Fibroblast of skin of scalp (primary cell): ENCODE data around the gene MB21D2.
A peak's percentile ranks its signal among the peaks of the same experiment; 100 is the strongest.
"Not testable (repeated sequence)": the region's sequence is repeated elsewhere in the genome, so short reads cannot be mapped to it uniquely, and the experiment has no call there.

Source experiments
- DNase-seq: peaks from one replicate; pipeline ENCODE4 v3.0.0-alpha.2; 2013

Gene MB21D2

DNA sequence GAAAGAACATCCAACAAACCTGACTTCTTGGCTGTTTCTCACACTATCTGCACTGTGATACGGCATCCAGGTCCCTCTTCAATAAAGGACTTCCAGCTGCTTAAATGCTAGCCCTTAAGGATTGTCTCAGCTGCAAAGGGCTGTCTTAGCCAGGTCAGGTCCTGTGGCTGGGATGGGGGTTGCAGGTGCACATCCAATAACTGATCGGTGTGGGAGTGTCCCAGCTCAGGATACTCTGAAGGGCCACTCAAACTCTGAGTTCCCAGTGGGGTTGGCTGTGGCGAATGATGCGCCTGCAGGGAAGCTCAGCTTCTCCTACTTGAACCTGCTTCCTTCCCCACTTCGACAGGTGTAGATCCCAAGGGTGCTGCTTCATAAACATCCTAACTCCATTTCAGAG lies 115.7 kb downstream of the MB21D2 start:
- no peak for DNase-seq

- no peak for DNase-seq
Measured at GRCh38 chr3:192799721-192800120, 117.9 kb downstream of the MB21D2 start.

- peak; percentile 15 for DNase-seq
Measured at GRCh38 chr3:192795021-192795420, 122.6 kb downstream of the MB21D2 start.

DNA sequence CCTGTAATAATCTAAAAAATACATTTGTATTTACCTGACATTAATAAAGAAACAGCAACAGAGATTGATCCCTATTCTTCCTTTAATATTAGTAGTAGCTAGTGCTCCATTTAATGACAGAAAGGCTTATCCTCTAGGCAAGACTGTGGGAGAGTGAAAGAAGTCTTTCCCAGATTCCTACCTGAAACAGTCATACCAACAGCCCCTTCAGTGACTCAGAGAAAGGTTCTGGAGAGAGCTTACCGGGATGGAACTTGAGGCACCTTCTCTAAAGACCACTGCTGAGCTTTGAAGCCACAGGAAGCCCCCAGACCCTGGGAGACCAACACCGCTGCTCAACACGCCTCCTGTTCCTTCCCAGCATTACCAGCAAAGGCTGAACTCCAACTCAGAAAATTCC lies 123.4 kb downstream of the MB21D2 start:
- DNase-seq, result no peak

- DNase-seq, result not testable (repeated sequence)
Measured at GRCh38 chr3:192788816-192789515, 128.7 kb downstream of the MB21D2 start.

DNA sequence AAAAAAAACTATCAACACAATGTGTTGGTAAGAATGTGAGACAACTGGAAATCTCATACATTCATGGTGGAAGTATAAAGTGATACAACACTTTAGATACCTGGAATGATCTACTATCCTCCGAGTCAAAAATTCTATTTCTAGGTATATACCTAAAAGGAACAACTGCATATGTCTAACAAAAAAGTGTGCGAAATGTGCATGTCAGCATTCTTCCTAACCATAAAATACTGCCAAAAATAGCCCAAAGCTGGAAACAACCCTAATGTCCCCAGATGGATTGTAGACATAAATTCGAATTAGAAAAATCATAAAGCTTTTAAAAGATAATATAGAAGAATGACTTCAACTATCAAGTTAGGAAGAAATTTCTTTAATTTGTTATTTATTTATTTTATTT lies 139.1 kb downstream of the MB21D2 start:
- no peak for DNase-seq

DNA sequence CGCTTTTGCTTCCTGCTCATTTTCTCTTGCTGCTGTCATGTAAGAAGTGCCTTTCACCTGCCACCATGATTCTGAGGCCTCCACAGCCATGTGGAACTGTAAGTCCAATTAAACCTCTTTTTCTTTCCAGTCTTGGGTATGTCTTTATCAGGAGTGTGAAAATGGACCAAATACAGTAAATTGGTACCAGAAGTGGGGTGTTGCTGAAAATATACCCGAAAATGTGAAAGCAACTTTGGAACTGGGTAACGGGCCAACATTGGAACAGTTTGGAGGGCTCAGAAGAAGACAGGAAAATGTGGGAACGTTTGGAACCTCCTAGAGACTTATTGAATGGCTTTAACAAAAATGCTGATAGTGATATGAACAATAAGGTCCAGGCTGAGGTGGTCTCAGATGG lies 143.3 kb downstream of the MB21D2 start:
- DNase-seq, result not testable (repeated sequence)

- DNase-seq, result peak; percentile 14
Measured at GRCh38 chr3:192772240-192772894, 145.3 kb downstream of the MB21D2 start.

- DNase-seq, result no peak
Measured at GRCh38 chr3:192758654-192759053, 159.0 kb downstream of the MB21D2 start.

DNA sequence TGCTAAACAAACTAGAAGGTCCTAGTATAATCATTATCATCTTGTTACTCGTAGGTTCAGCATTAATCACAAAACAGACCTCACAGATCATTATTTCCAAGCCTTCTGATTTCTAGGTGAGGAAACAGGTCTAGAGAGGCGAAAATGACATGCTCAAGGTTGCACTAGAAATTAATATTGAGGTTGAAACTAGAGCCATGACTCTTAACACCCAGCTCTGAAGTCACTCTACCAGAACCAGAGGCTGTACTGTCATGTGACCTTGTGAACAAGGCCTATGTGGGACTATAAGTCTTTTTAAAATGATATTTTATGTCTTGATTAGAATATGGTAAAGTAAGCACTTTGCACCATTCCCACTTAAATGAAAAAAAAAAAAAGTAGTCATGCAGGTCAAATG lies 166.5 kb downstream of the MB21D2 start:
- no peak for DNase-seq

- DNase-seq, result no peak
Measured at GRCh38 chr3:192750201-192750600, 167.5 kb downstream of the MB21D2 start.

DNA sequence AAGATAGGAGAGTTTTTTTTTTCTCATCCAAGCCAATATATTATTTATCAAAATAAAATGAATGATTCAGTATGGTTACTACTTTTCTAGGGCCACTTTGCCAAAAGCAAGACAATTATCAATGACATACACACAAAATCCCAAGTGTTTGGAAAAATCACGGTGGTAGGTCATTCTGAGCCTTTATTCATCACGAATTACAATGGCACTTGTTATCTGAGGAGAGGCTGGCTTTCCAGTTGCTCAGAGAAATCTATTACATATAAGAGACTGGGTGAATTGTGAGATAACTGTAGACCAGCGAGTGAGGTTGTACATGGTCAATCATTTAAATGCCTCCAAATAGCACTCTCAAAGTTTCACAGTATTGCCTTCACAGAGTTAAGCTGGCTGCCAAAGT lies 169.9 kb downstream of the MB21D2 start:
- no peak for DNase-seq

DNA sequence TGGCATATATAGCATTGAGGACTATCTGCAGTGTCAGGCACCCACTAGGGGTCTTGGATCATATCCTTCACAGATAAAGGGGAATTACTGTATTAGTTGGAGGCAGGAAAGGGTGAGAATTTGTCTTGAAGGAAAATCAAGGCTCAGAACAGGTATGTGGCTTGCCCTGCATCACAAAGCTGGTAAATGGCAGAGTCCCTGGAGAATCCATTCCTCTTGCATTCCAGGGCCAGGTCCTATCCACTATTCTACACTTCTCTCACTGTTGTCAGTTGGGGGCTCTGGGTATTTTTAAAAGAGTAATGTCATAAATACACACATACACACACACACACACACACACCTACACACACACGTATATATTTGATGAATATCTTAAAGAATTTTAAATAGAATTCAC lies 170.5 kb downstream of the MB21D2 start:
- no peak for DNase-seq
